ENCODE measurements around the gene SEMA4F. TPM values are rescaled to one million over a fixed set of nuclear protein-coding genes. Genes with fewer than 3 reads are reported as not detected.

Gene SEMA4F
- total and polyA plus RNA-seq, 2 donors (not counting 1 experiment from before 2014, with no cell fraction given) = 5.9 to 9.4 TPM

DNA sequence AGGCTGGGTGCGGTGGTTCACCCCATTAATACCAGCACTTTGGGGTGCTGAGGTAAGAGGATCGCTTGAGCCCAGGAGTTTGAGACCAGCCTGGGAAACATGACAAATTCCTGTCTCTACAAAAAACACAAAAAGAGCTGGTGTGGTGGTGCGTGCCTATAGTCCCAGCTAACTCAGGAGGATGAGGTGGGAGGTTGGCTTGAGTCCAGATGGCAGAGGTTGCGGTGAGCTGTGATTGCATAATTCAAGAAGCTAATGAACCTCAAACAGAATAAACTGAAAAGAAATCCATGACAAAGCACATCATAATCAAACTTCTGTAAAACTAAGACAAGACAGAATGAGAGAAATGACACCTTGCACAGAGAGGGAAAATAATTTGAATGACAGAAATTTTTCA lies 54.8 kb downstream of the SEMA4F start:
- H3K9ac ChIP-seq (ENCODE audit: insufficient read depth, low read length) = no peak overlapping the region
- H3K79me2 ChIP-seq (ENCODE audit: control insufficient read depth, insufficient read depth, low read length) = no peaks in the 10 kb centered on the region
- no peaks in the 10 kb centered on the region for H3K9me3 ChIP-seq (ENCODE audit: control insufficient read depth, insufficient read depth, low read depth, low read length)
- H4K20me1 ChIP-seq (ENCODE audit: control insufficient read depth, extremely low read depth, insufficient read depth, low read length) = no peaks in the 10 kb centered on the region
- H3K27me3 ChIP-seq (ENCODE audit: control insufficient read depth, insufficient read depth, low read length) = no peaks in the 10 kb centered on the region
- H3K27ac ChIP-seq (ENCODE audit: insufficient read depth, low read length) = no peak overlapping the region
- H3K4me2 ChIP-seq (ENCODE audit: extremely low read depth, insufficient read depth, low read length) = no peak overlapping the region
- no peaks in the 10 kb centered on the region for H3K4me1 ChIP-seq (ENCODE audit: control insufficient read depth, extremely low read depth, insufficient read depth, low read length)
- H3K36me3 ChIP-seq (ENCODE audit: control insufficient read depth, insufficient read depth, low read length) = no peaks in the 10 kb centered on the region
- no peak overlapping the region for H3K4me3 ChIP-seq (replicated peaks in 1 of 4; ENCODE audit: control extremely low read depth in 1 of 4, insufficient read depth in 1 of 4, low read depth in 3 of 4, low read length in 4 of 4)
- H2AFZ ChIP-seq (ENCODE audit: low read length) = no peak overlapping the region
- TF ChIP-seq EZH2 (IDR thresholded peaks at IDR 0.05; ENCODE audit: low read length, missing control alignments) (no peak), CTCF (conservative IDR thresholded peaks at IDR 0.05 in 1 of 2, IDR thresholded peaks at IDR 0.05 in 1 of 2; ENCODE audit: low read depth in 1 of 2, low read length in 2 of 2) (no peak)
- DNase-seq (ENCODE audit: low read depth in 2 of 2) = peak in 1 of 2 donors; percentile 77

DNA sequence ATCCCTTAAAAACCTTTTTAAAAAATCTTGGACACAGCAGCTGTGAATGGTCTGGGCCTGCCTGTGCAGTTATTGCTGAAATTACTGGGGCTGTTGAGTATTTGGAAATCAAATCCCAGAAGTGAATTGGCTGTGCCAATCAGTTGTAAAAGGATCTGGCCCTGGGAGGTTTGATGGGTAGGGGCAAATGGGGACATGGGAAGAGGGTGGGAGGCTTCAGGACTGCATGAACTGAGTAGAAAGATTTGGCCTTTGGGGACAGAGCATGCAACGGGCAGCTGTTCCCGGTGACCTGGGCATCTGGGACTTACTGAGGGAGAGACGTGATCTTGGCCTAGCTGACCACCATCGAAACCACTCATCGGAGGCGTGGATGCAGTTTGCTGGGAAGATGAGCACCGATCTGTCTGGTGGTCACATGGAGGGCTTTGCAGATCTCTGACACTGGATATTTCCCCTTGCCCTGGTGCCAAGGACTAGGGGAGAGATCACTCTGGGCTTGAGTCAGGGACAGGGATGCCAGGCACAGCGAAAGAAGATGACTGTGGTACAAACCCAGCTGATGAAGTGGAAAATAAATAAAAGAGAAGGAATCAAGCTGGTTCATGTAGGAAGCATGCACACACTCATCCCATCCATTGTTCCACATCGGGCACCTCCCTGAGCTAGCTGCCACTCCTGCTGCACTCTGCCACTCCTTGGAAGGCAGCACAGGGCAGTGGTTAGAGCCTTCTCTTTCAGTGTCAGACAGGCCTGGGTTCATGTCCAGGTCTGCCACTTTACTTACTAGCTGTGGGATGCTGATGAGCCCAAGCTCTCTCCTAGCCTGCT lies 58.4 kb downstream of the SEMA4F start:
- H3K4me1 ChIP-seq (ENCODE audit: control insufficient read depth, extremely low read depth, insufficient read depth, low read length) = peaks cover 2% of the 10 kb centered on the region
- DNase-seq (ENCODE audit: low read depth in 2 of 2) = no peak
- H3K36me3 ChIP-seq (ENCODE audit: control insufficient read depth, insufficient read depth, low read length) = no peaks in the 10 kb centered on the region
- H2AFZ ChIP-seq (ENCODE audit: low read length) = no peak overlapping the region
- no peak overlapping the region for H3K27ac ChIP-seq (ENCODE audit: insufficient read depth, low read length)
- H3K9me3 ChIP-seq (ENCODE audit: control insufficient read depth, insufficient read depth, low read depth, low read length) = no peaks in the 10 kb centered on the region
- TF ChIP-seq CTCF (conservative IDR thresholded peaks at IDR 0.05 in 1 of 2, IDR thresholded peaks at IDR 0.05 in 1 of 2; ENCODE audit: low read depth in 1 of 2, low read length in 2 of 2) (no peak), EZH2 (IDR thresholded peaks at IDR 0.05; ENCODE audit: low read length, missing control alignments) (no peak)
- no peak overlapping the region for H3K4me3 ChIP-seq (replicated peaks in 1 of 4; ENCODE audit: control extremely low read depth in 1 of 4, insufficient read depth in 1 of 4, low read depth in 3 of 4, low read length in 4 of 4)
- H3K79me2 ChIP-seq (ENCODE audit: control insufficient read depth, insufficient read depth, low read length) = no peaks in the 10 kb centered on the region
- no peak overlapping the region for H3K9ac ChIP-seq (ENCODE audit: insufficient read depth, low read length)
- no peak overlapping the region for H3K4me2 ChIP-seq (ENCODE audit: extremely low read depth, insufficient read depth, low read length)
- H4K20me1 ChIP-seq (ENCODE audit: control insufficient read depth, extremely low read depth, insufficient read depth, low read length) = no peaks in the 10 kb centered on the region
- H3K27me3 ChIP-seq (ENCODE audit: control insufficient read depth, insufficient read depth, low read length) = no peaks in the 10 kb centered on the region

GRCh38 chr2:74714691-74715080 lies 60.6 kb downstream of the SEMA4F start:
- H2AFZ ChIP-seq (ENCODE audit: low read length) = no peak overlapping the region
- no peak overlapping the region for H3K4me3 ChIP-seq (replicated peaks in 1 of 4; ENCODE audit: control extremely low read depth in 1 of 4, insufficient read depth in 1 of 4, low read depth in 3 of 4, low read length in 4 of 4)
- H3K4me1 ChIP-seq (ENCODE audit: control insufficient read depth, extremely low read depth, insufficient read depth, low read length) = peaks cover 2% of the 10 kb centered on the region
- H3K4me2 ChIP-seq (ENCODE audit: extremely low read depth, insufficient read depth, low read length) = no peak overlapping the region
- no peaks in the 10 kb centered on the region for H3K27me3 ChIP-seq (ENCODE audit: control insufficient read depth, insufficient read depth, low read length)
- H3K36me3 ChIP-seq (ENCODE audit: control insufficient read depth, insufficient read depth, low read length) = no peaks in the 10 kb centered on the region
- TF ChIP-seq EZH2 (IDR thresholded peaks at IDR 0.05; ENCODE audit: low read length, missing control alignments) (no peak), CTCF (conservative IDR thresholded peaks at IDR 0.05 in 1 of 2, IDR thresholded peaks at IDR 0.05 in 1 of 2; ENCODE audit: low read depth in 1 of 2, low read length in 2 of 2) (no peak)
- no peak overlapping the region for H3K9ac ChIP-seq (ENCODE audit: insufficient read depth, low read length)
- no peaks in the 10 kb centered on the region for H3K79me2 ChIP-seq (ENCODE audit: control insufficient read depth, insufficient read depth, low read length)
- H3K27ac ChIP-seq (ENCODE audit: insufficient read depth, low read length) = no peak overlapping the region
- no peaks in the 10 kb centered on the region for H4K20me1 ChIP-seq (ENCODE audit: control insufficient read depth, extremely low read depth, insufficient read depth, low read length)
- H3K9me3 ChIP-seq (ENCODE audit: control insufficient read depth, insufficient read depth, low read depth, low read length) = no peaks in the 10 kb centered on the region
- no peak for DNase-seq (ENCODE audit: low read depth in 2 of 2)

All from fibroblast of lung (primary cell).